H1 (cell line): ENCODE results near the gene COL5A1. TPM values are rescaled to one million over a fixed set of nuclear protein-coding genes. Genes with fewer than 3 reads are reported as not detected.

Experiments
- CTCF ChIA-PET: fragments of 300-600 bp; sonication (Branson Sonifier 250); formaldehyde crosslinking; loops from one replicate; lab custom pipeline; 2021; ENCODE audit not compliant: partially characterized antibody; lab: Charles Lee
- POLR2A ChIA-PET: fragments of 300-600 bp; sonication (Branson Sonifier 250); formaldehyde crosslinking; loops from one replicate; lab custom pipeline; 2021; ENCODE audit warnings: inconsistent platforms; ENCODE audit not compliant: partially characterized antibody; lab: Charles Lee
- DNase-seq, 2 experiments: peaks; one replicate each; pipeline versions ENCODE4 v3.0.0 to v3.0.0-alpha.2; 2010 to 2022; ENCODE audit warnings: low spot score in 2 of 2, low read depth in 1 of 2, mixed read lengths in 1 of 2
- FAIRE-seq: peaks from 2 replicates; lab custom pipeline; 2011; peaks lifted over from hg19 to GRCh38; lab: Jason Lieb, UNC
- H2AFZ ChIP-seq: 2 replicates; pipeline ENCODE4 v1.8.1; 2012; ENCODE audit warnings: low read length, inconsistent platforms
- H2AK5ac ChIP-seq: 2 replicates; pipeline ENCODE4 v1.6.1; 2013; ENCODE audit warnings: low read depth, low read length
- H2BK120ac ChIP-seq: replicated peaks from 2 replicates; pipeline ENCODE3; 2013; ENCODE audit warnings: low read depth, low read length, inconsistent platforms
- H2BK12ac ChIP-seq: 2 replicates; pipeline ENCODE4 v1.6.1; 2013; ENCODE audit warnings: low read depth, low read length
- H2BK15ac ChIP-seq: 2 replicates; pipeline ENCODE4 v1.6.1; 2013; ENCODE audit warnings: low read length
- H2BK20ac ChIP-seq: 2 replicates; pipeline ENCODE4 v1.6.1; 2013; ENCODE audit warnings: low read length
- H2BK5ac ChIP-seq: 2 replicates; pipeline ENCODE4 v1.6.1; 2013; ENCODE audit warnings: low read depth, low read length
- H3K14ac ChIP-seq: 2 replicates; pipeline ENCODE4 v1.6.1; 2013; ENCODE audit warnings: inconsistent platforms; ENCODE audit not compliant: insufficient read length
- H3K18ac ChIP-seq: 2 replicates; pipeline ENCODE4 v1.6.1; 2013; ENCODE audit warnings: low read length; ENCODE audit errors: extremely low read depth
- H3K23ac ChIP-seq: 2 replicates; pipeline ENCODE4 v1.6.1; 2013; ENCODE audit warnings: inconsistent platforms; ENCODE audit not compliant: insufficient read length
- H3K23me2 ChIP-seq: 2 replicates; pipeline ENCODE4 v1.6.1; 2013; ENCODE audit warnings: low read depth, low read length
- H3K27ac ChIP-seq: 2 replicates; pipeline ENCODE4 v1.6.1; 2011; ENCODE audit warnings: low read depth, low read length, inconsistent platforms
- H3K27me3 ChIP-seq, 4 experiments: replicated peaks in 1 of 4; 1 replicate in 1 of 4; 2 replicates in 3 of 4; pipeline versions ENCODE4 v1.6.1 to v1.8.1; 2011 to 2013; ENCODE audit warnings: low read length in 3 of 4, mild to moderate bottlenecking in 3 of 4, inconsistent platforms in 2 of 4, mixed read lengths in 2 of 4, moderate library complexity in 1 of 4; ENCODE audit not compliant: control insufficient read depth in 3 of 4, insufficient read depth in 3 of 4; ENCODE audit errors: extremely low read depth in 1 of 4
- H3K36me3 ChIP-seq, 4 experiments: 2 replicates each; pipeline versions ENCODE4 v1.6.1 to v1.8.1; 2011 to 2013; ENCODE audit warnings: mild to moderate bottlenecking in 4 of 4, low read length in 3 of 4, moderate library complexity in 2 of 4, control low read depth in 1 of 4, inconsistent platforms in 1 of 4; ENCODE audit not compliant: insufficient read depth in 4 of 4, control insufficient read depth in 2 of 4
- H3K4ac ChIP-seq: replicated peaks from 2 replicates; pipeline ENCODE3; 2013; ENCODE audit warnings: low read length, low read depth, mixed read lengths, inconsistent platforms; ENCODE audit not compliant: insufficient read length
- H3K4me1 ChIP-seq, 4 experiments: replicated peaks in 1 of 4; 1 replicate in 1 of 4; 2 replicates in 3 of 4; pipeline versions ENCODE4 v1.6.1 to v1.8.1; 2011 to 2013; ENCODE audit warnings: low read length in 3 of 4, inconsistent platforms in 2 of 4, mixed read lengths in 1 of 4; ENCODE audit not compliant: insufficient read depth in 4 of 4, control insufficient read depth in 3 of 4
- H3K4me2 ChIP-seq, 2 experiments: 2 replicates each; pipeline versions ENCODE4 v1.6.1 to v1.8.1; 2011 to 2013; ENCODE audit warnings: low read depth in 2 of 2, low read length in 2 of 2, control low read depth in 1 of 2, inconsistent platforms in 1 of 2, mild to moderate bottlenecking in 1 of 2; ENCODE audit not compliant: insufficient read depth in 1 of 2
- H3K4me3 ChIP-seq, 4 experiments: fragments of 200-600, 300-600 bp in 1 of 4; sonication (generic), shearing (Covaris generic), sonication (Bioruptor Twin) in 1 of 4; 2 replicates each; pipeline versions ENCODE4 v1.5.1 to v1.8.1; 2011 to 2016; ENCODE audit warnings: low read length in 4 of 4, low read depth in 3 of 4, control low read depth in 2 of 4, inconsistent platforms in 2 of 4, mild to moderate bottlenecking in 2 of 4, mixed read lengths in 1 of 4, moderate library complexity in 1 of 4; ENCODE audit not compliant: insufficient read depth in 2 of 4; ENCODE audit errors: extremely low read depth in 1 of 4
- H3K56ac ChIP-seq: replicated peaks from 2 replicates; pipeline ENCODE3; 2013; ENCODE audit warnings: low read depth, mild to moderate bottlenecking, mixed read lengths, low read length, inconsistent platforms; ENCODE audit not compliant: insufficient read length
- H3K79me1 ChIP-seq: 2 replicates; pipeline ENCODE4 v1.6.1; 2013; ENCODE audit warnings: low read depth, low read length, control low read depth
- H3K79me2 ChIP-seq, 2 experiments: 2 replicates each; pipeline versions ENCODE4 v1.6.1 to v1.8.1; 2012 to 2013; ENCODE audit warnings: low read length in 2 of 2, mild to moderate bottlenecking in 2 of 2, inconsistent platforms in 1 of 2; ENCODE audit not compliant: insufficient read depth in 2 of 2, control insufficient read depth in 1 of 2
- H3K9ac ChIP-seq, 4 experiments: replicated peaks in 1 of 4; 1 replicate in 1 of 4; 2 replicates in 3 of 4; pipeline versions ENCODE4 v1.6.1 to v1.8.1; 2011 to 2013; ENCODE audit warnings: low read depth in 3 of 4, low read length in 3 of 4, control low read depth in 2 of 4, mild to moderate bottlenecking in 2 of 4, moderate library complexity in 2 of 4, inconsistent platforms in 1 of 4; ENCODE audit errors: extremely low read depth in 1 of 4
- H3K9me3 ChIP-seq, 2 experiments: 2 replicates each; pipeline versions ENCODE4 v1.6.1 to v1.8.1; 2012 to 2013; ENCODE audit warnings: mild to moderate bottlenecking in 2 of 2, moderate library complexity in 2 of 2, control low read depth in 1 of 2, inconsistent platforms in 1 of 2, low read depth in 1 of 2, low read length in 1 of 2, mixed read lengths in 1 of 2; ENCODE audit not compliant: insufficient read depth in 2 of 2
- H4K20me1 ChIP-seq, 2 experiments: replicated peaks in 1 of 2; 2 replicates each; pipeline versions ENCODE3 to v1.8.1; 2011 to 2013; ENCODE audit warnings: inconsistent platforms in 2 of 2, low read length in 2 of 2, mild to moderate bottlenecking in 1 of 2; ENCODE audit not compliant: insufficient read depth in 2 of 2, control insufficient read depth in 1 of 2
- H4K5ac ChIP-seq: 2 replicates; pipeline ENCODE4 v1.6.1; 2013; ENCODE audit warnings: low read length, low read depth, mixed read lengths, inconsistent platforms; ENCODE audit not compliant: insufficient read length
- H4K8ac ChIP-seq: 2 replicates; pipeline ENCODE4 v1.8.0; 2013; ENCODE audit warnings: mild to moderate bottlenecking, moderate library complexity, low read length, inconsistent platforms; ENCODE audit not compliant: insufficient read depth; ENCODE audit errors: extremely low read depth
- H4K91ac ChIP-seq: replicated peaks from 2 replicates; pipeline ENCODE3; 2013; ENCODE audit warnings: low read length, mixed read lengths, inconsistent platforms; ENCODE audit not compliant: insufficient read length
- ASH2L ChIP-seq: fragments of 200-600, 300-600 bp; sonication (generic); IDR thresholded peaks from one replicate; pipeline ENCODE4 v1.7.1; 2017; ENCODE audit warnings: low read length
- ATF3 ChIP-seq: IDR thresholded peaks from 2 replicates; pipeline ENCODE4 v1.6.1; 2011; ENCODE audit warnings: low read depth, mild to moderate bottlenecking, low read length; ENCODE audit not compliant: insufficient read depth
- CTBP2 ChIP-seq: IDR thresholded peaks from 2 replicates; pipeline ENCODE4 v1.7.0; 2011; ENCODE audit warnings: borderline replicate concordance, mild to moderate bottlenecking, moderate library complexity, mixed read lengths, low read length; ENCODE audit not compliant: insufficient read depth, insufficient read length
- EGR1 ChIP-seq: IDR thresholded peaks from 2 replicates; pipeline ENCODE4 v1.6.1; 2011; ENCODE audit warnings: low read depth, low read length, borderline replicate concordance
- GABPA ChIP-seq: IDR thresholded peaks from 2 replicates; pipeline ENCODE4 v1.6.1; 2011; ENCODE audit warnings: mild to moderate bottlenecking, low read length, moderate library complexity, borderline replicate concordance; ENCODE audit not compliant: insufficient read depth
- PHF8 ChIP-seq: fragments of 200-600 bp; sonication (generic); conservative IDR thresholded peaks from 2 replicates; pipeline ENCODE4 v1.7.1; 2012; ENCODE audit warnings: low read depth, mild to moderate bottlenecking, inconsistent platforms, low read length, moderate library complexity
- POLR2A ChIP-seq, 2 experiments: IDR thresholded peaks; 1 replicate in 1 of 2; 2 replicates in 1 of 2; pipeline ENCODE4 v1.6.1; 2011; ENCODE audit warnings: low read depth in 2 of 2, low read length in 2 of 2, mild to moderate bottlenecking in 2 of 2; ENCODE audit errors: control extremely low read depth in 1 of 2
- RBBP5 ChIP-seq: IDR thresholded peaks from 2 replicates; pipeline ENCODE4 v1.7.1; 2012; ENCODE audit warnings: low read depth, mild to moderate bottlenecking, inconsistent platforms, low read length, moderate library complexity, borderline replicate concordance
- SIX5 ChIP-seq: IDR thresholded peaks from 2 replicates; pipeline ENCODE4 v1.6.1; 2011; ENCODE audit warnings: mild to moderate bottlenecking, low read depth, low read length
- SP4 ChIP-seq: IDR thresholded peaks from 2 replicates; pipeline ENCODE4 v1.6.1; 2012; ENCODE audit warnings: low read length, inconsistent platforms
- TAF1 ChIP-seq: IDR thresholded peaks from 2 replicates; pipeline ENCODE4 v1.6.1; 2011; ENCODE audit warnings: mild to moderate bottlenecking, low read depth, low read length
- ZNF274 ChIP-seq: IDR thresholded peaks from 2 replicates; pipeline ENCODE4 v1.7.0; 2012; ENCODE audit warnings: low read length, borderline replicate concordance; ENCODE audit errors: extremely low read depth
- WGBS, 2 experiments: shearing (Covaris generic) in 1 of 2; methylation state at CpG; one replicate each; pipeline versions ENCODE4 v1.1.6 to v1.1.7; 2013 to 2015; ENCODE audit warnings: low lambda C conversion rate in 2 of 2, mixed read lengths in 2 of 2, inconsistent platforms in 1 of 2, low coverage in 1 of 2, missing lambda C conversion rate in 1 of 2; ENCODE audit not compliant: insufficient replicate concordance in 2 of 2, insufficient coverage in 1 of 2, insufficient read length in 1 of 2; ENCODE audit errors: extremely low coverage in 1 of 2, missing lambda C conversion rate in 1 of 2; 5-methylcytosine and 5-hydroxymethylcytosine counted together
- polyA plus RNA-seq, 7 experiments: library from polyadenylated mRNA; depleted of rRNA in 3 of 7; stranded (reverse) in 5 of 7; unstranded in 2 of 7; fragments of >200 nt in 5 of 7; fragments of 200-250 nt in 2 of 7; gene quantifications; 1 replicate in 5 of 7; 2 replicates in 1 of 7; 4 replicates in 1 of 7; pipeline versions ENCODE4 v1.2.1 to v1.2.3, GENCODE V29; 2011 to 2013; ENCODE audit warnings: missing spikeins in 2 of 7, mixed read lengths in 2 of 7
- total RNA-seq: library from RNA; stranded (reverse); fragmentation: NEBNext Ultra II Directional; extraction: Animal tissue kit (Norgen Biotek cat#: 25700); gene quantifications from 2 replicates; pipeline ENCODE4 v1.2.1, GENCODE V29; 2021

COL5A1 gene
- total and polyA plus RNA-seq, 2 of the 8 experiments (the other 6 are each of a cell fraction or from before 2014, with no cell fraction given) = 3.8 to 12.0 TPM

GRCh38 chr9:134625361-134626068, 16.1 kb upstream of the COL5A1 start:
- no peak for DNase-seq
- H3K9me3 ChIP-seq = no peaks in the 10 kb centered on the region
- H2AFZ ChIP-seq = 0 out of 2 replicates have a peak overlapping the region, but pooled peaks have one; percentile 1
- no peaks in the 10 kb centered on the region for H3K36me3 ChIP-seq
- no peak for FAIRE-seq
- no peak overlapping the region for H3K56ac ChIP-seq
- peaks cover 0 to 13% (median 7%) of the 10 kb centered on the region in 4 experiments; a peak in 6 of 7 replicates for H3K4me1 ChIP-seq
- H3K23me2 ChIP-seq = peaks cover 2% of the 10 kb centered on the region; the same call in 1 of the 2 replicates
- H3K27me3 ChIP-seq = no peaks in the 10 kb centered on the region
- H3K4me3 ChIP-seq = no peak overlapping the region
- H3K14ac ChIP-seq = no peak overlapping the region
- H3K18ac ChIP-seq = peak overlapping the region; percentile 60; the same call in 1 of the 2 replicates
- H3K79me2 ChIP-seq = no peaks in the 10 kb centered on the region
- no peak overlapping the region; the same call in 1 of the 2 replicates for H2AK5ac ChIP-seq
- H3K23ac ChIP-seq = no peak overlapping the region
- 0 out of 2 replicates have a peak overlapping the region, but pooled peaks have one; percentile 8 for H2BK5ac ChIP-seq
- H3K4me2 ChIP-seq = no peak overlapping the region
- H3K4ac ChIP-seq = no peak overlapping the region
- no peak overlapping the region for H3K27ac ChIP-seq
- no peak overlapping the region; the same call in 1 of the 2 replicates for H4K8ac ChIP-seq
- H4K91ac ChIP-seq = peak overlapping the region; percentile 32
- CTCF ChIA-PET = interaction anchor here (0.6 to 1.6 kb wide), 4 partner anchors 17 to 176 kb away, joined by 3 to 6 read pairs (median 4); no protein-coding TSS in a partner anchor
- POLR2A ChIA-PET = no interaction called here
- no peaks in the 10 kb centered on the region for H4K20me1 ChIP-seq
- H2BK15ac ChIP-seq = no peak overlapping the region
- 0 out of 2 replicates have a peak overlapping the region, but pooled peaks have one; percentile 68 for H2BK12ac ChIP-seq
- no peaks in the 10 kb centered on the region for H3K79me1 ChIP-seq
- H2BK120ac ChIP-seq = no peak overlapping the region
- 83% methylated on average over 22 of the region's 22 CpGs; no CpG with 5 or more reads in 1 of the 2 experiments for WGBS, 2 experiments
- no peak overlapping the region for H2BK20ac ChIP-seq
- H3K9ac ChIP-seq = no peak overlapping the region; a peak in 2 of 7 replicates
- H4K5ac ChIP-seq = no peak overlapping the region
- TF ChIP-seq RBBP5 (no peak), EGR1 (no peak), ZNF274 (no peak), SP4 (no peak), ATF3 (no peak), SIX5 (no peak), PHF8 (no peak), GABPA (no peak), CTBP2 (no peak), POLR2A (IDR thresholded peaks at IDR 0.05; ENCODE audit: control extremely low read depth in 1 of 2, low read depth in 2 of 2, low read length in 2 of 2) (no peak), ASH2L (no peak), TAF1 (no peak)
